Gastrocnemius medialis (tissue), 4 donors: ENCODE results near the gene FAM181A. TPM values are rescaled to one million over a fixed set of nuclear protein-coding genes. Genes with fewer than 3 reads are reported as not detected.

Experiments
- ATAC-seq, 2 donors: fragments of 150-250 bp; one replicate each; pipeline ENCODE4 v1.9.1; 2016
- DNase-seq, 2 donors: peaks; one replicate each; pipeline ENCODE4 v3.0.0-alpha.2; 2019
- H3K27ac ChIP-seq, 4 donors: fragments of 200-600 bp; sonication (generic); 1 replicate in 1 of 4; 2 replicates in 3 of 4; pipeline ENCODE4 v1.5.1; 2016 to 2018; ENCODE audit warnings: mild to moderate bottlenecking in 2 of 4, moderate library complexity in 1 of 4
- H3K27me3 ChIP-seq, 3 donors: fragments of 200-600 bp; sonication (generic) in 2 of 3; 1 replicate in 1 of 3; 2 replicates in 2 of 3; pipeline versions ENCODE4 v1.5.1 to v1.6.0; 2016 to 2019; ENCODE audit warnings: mild to moderate bottlenecking in 1 of 3, moderate library complexity in 1 of 3
- H3K36me3 ChIP-seq, 2 donors: fragments of 200-600 bp; sonication (generic) in 1 of 2; one replicate each; pipeline ENCODE4 v1.5.1; 2017 to 2018
- H3K4me1 ChIP-seq, 2 donors: fragments of 200-600 bp; sonication (generic) in 1 of 2; one replicate each; pipeline ENCODE4 v1.5.1; 2016 to 2017; ENCODE audit warnings: mild to moderate bottlenecking in 2 of 2
- H3K4me3 ChIP-seq, 4 donors: fragments of 200-600 bp; sonication (generic) in 3 of 4; 1 replicate in 1 of 4; 2 replicates in 3 of 4; pipeline ENCODE4 v1.5.1; 2016 to 2019; ENCODE audit warnings: mild to moderate bottlenecking in 2 of 4
- H3K9me3 ChIP-seq, 3 donors: fragments of 200-600 bp; sonication (generic) in 2 of 3; 1 replicate in 1 of 3; 2 replicates in 2 of 3; pipeline ENCODE4 v1.5.1; 2016 to 2019
- CTCF ChIP-seq, 5 experiments: fragments of 450-650 bp in 3 of 5; fragments of 200-600 bp in 2 of 5; sonication (generic) in 2 of 5; IDR thresholded peaks in 4 of 5; conservative IDR thresholded peaks in 1 of 5; 1 replicate in 4 of 5; 2 replicates in 1 of 5; pipeline ENCODE4 v1.5.1; 2016 to 2019; ENCODE audit warnings: antibody characterized with exemption in 5 of 5, mild to moderate bottlenecking in 3 of 5, moderate library complexity in 3 of 5
- POLR2A ChIP-seq, 2 donors: fragments of 450-650 bp; IDR thresholded peaks; one replicate each; pipeline ENCODE4 v1.6.1; 2017; ENCODE audit warnings: antibody characterized with exemption in 2 of 2, mild to moderate bottlenecking in 2 of 2, moderate library complexity in 2 of 2
- in situ Hi-C, 4 donors: fragments of 200-750 bp; cut with MboI; loops; one replicate each; pipeline versions ENCODE4 v1.15.0 to v1.8.0; 2017; ENCODE audit warnings: low sequenced_read_pairs in 4 of 4
- intact Hi-C: fragments of 100-400 bp; cut with DNase I; formaldehyde crosslinking; loops from one replicate; pipeline ENCODE4 v1.15.1; 2023; ENCODE audit warnings: low total_unique reads
- total RNA-seq, 4 donors: library from RNA; depleted of rRNA; stranded (reverse); fragments of >200 nt; gene quantifications; one replicate each; pipeline versions ENCODE4 v1.1.0 to v1.2.3, GENCODE V29; 2016

The FAM181A gene
- total RNA-seq, 4 donors from 2014 or later: not detected

- Histone ChIP-seq H3K9me3 (no peaks in the 10 kb centered on the region), H3K27me3 (no peaks in the 10 kb centered on the region), H3K4me3 (no peak overlapping the region), H3K27ac (no peak overlapping the region), H3K4me1 (no peaks in the 10 kb centered on the region), H3K36me3 (no peaks in the 10 kb centered on the region)
- TF ChIP-seq POLR2A (IDR thresholded peaks at IDR 0.05) (no peak), CTCF (IDR thresholded peaks at IDR 0.05 in 4 of 5, conservative IDR thresholded peaks at IDR 0.05 in 1 of 5) (no peak)
- in situ Hi-C loops: no loop called here
- ATAC-seq (no peak), DNase-seq (no peak)
- intact Hi-C loops: no loop called here
Observed at GRCh38 chr14:93901813-93902212, 25.3 kb upstream of the FAM181A start.

DNA sequence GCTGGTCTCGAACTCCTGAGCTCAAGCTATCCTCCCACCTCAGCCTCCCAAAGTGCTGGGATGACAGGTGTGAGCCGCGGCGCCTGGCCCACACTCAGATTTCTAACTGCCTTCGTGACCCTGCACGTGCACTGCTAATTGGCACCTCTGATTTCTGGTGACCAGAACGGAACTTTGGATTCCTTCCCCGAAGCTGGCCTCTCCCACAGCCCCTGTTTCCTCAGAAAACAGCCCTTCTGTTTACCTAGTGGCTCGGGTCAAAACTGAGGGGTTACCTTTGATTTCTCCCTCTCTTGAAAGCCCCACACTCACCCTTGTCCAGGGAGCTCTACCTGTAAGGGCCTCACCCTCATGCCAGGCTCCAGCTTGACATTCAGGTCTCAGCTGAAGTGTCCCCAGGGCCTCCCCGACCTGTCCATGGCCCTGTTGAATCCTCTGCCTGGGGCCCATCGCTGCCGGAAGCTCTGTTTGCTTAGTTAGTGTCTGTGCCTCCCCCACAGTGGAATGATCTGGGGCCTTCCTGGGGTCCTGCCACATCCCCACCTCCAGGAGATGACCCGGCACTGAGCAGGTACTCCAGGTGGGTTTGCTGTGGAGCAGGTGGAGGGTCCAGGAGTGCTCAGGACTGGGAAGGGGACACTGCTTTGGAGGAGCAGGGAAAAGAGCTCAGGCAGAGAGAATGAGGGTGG, 24.4 kb upstream of the FAM181A start:
- Histone ChIP-seq H3K36me3 (no peaks in the 10 kb centered on the region), H3K4me3 (no peak overlapping the region), H3K27ac (no peak overlapping the region), H3K4me1 (no peaks in the 10 kb centered on the region), H3K27me3 (no peaks in the 10 kb centered on the region), H3K9me3 (no peaks in the 10 kb centered on the region)
- no peak for ATAC-seq
- DNase-seq: peak in 1 of 2 donors; percentile 12
- in situ Hi-C loops (no loop called here), intact Hi-C loops (no loop called here)
- TF ChIP-seq CTCF (IDR thresholded peaks at IDR 0.05 in 4 of 5, conservative IDR thresholded peaks at IDR 0.05 in 1 of 5): no peak
- TF ChIP-seq POLR2A (IDR thresholded peaks at IDR 0.05): no peak

DNA sequence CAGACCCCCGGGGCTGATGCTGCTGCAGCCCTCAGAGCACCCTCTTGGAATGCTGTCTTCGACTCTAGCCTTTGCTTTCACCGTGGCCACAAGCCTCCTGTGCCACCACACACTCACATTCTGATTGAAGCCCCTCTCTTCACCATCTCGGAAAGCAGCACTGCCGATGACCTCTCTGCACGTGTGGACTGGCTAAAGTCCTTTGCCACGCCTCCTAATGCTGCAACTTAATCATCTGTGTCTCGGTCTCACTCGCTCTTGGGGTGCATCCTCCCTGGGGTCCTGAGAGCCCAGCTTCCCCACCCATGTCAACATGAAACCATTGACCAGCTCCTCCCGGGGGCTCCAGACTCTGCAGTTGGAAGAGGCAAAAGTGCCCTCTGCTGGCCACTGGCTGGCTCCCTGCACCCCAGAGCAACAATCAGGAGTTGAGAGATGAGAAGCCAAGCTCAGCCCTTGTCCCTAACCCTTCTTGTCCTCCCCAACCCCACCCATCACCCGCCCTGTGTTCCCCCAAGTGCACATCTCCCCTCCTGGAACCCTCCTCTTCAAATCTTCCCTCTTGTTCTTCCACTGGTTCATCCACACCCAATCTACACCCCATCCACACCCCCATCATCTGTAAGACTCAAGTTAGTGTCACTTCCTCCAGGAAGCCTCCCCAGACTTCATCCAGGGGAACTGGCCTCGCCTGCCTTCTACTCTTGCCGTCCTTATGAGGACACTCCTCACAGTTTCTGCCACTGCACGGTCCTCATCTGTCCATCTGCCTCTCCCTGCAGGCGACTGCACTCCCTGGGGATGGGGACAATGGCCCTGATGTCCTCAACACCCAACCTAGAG, 23.6 kb upstream of the FAM181A start:
- no peak overlapping the region for H3K27ac ChIP-seq
- intact Hi-C loops (no loop called here), in situ Hi-C loops (no loop called here)
- TF ChIP-seq CTCF (IDR thresholded peaks at IDR 0.05 in 4 of 5, conservative IDR thresholded peaks at IDR 0.05 in 1 of 5) (no peak), POLR2A (IDR thresholded peaks at IDR 0.05) (no peak)
- ATAC-seq (no peak), DNase-seq (no peak)
- no peaks in the 10 kb centered on the region for H3K27me3 ChIP-seq
- no peaks in the 10 kb centered on the region for H3K36me3 ChIP-seq
- H3K9me3 ChIP-seq: no peaks in the 10 kb centered on the region
- H3K4me1 ChIP-seq: no peaks in the 10 kb centered on the region
- H3K4me3 ChIP-seq: no peak overlapping the region

DNA sequence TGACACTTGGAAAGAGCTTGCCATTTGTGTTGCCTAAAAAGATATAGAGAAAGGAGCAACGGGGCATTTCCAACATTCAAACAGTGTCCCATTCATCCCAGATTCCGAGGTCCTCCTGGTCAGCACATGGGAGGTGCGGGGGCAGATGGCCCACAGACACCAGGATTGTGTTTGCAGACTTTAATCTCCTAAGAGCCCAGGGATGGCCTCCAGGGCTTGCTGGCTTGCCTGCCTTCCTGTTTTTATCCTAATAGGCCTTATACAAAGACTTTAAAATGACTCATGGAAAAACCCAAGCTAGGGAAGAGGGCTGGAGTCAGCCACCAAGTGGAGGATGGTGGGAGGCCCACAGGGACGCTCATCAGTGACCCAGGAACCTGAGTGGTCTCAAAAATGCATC, 21.5 kb upstream of the FAM181A start:
- TF ChIP-seq POLR2A (IDR thresholded peaks at IDR 0.05): no peak
- TF ChIP-seq CTCF (IDR thresholded peaks at IDR 0.05 in 4 of 5, conservative IDR thresholded peaks at IDR 0.05 in 1 of 5): no peak
- Histone ChIP-seq H3K4me3 (no peak overlapping the region), H3K4me1 (no peaks in the 10 kb centered on the region), H3K9me3 (no peaks in the 10 kb centered on the region), H3K27ac (no peak overlapping the region), H3K27me3 (no peaks in the 10 kb centered on the region), H3K36me3 (no peaks in the 10 kb centered on the region)
- ATAC-seq (no peak), DNase-seq (peak in 1 of 2 donors; percentile 6)
- in situ Hi-C loops (no loop called here), intact Hi-C loops (no loop called here)
